Loucy (cell line): Measurements from ENCODE around the gene FBXO36.

Experiments
- CTCF ChIP-seq: fragments of 200-600 bp; sonication (generic); conservative IDR thresholded peaks from 2 replicates; pipeline ENCODE4 v1.5.1; 2014; ENCODE audit warnings: mild to moderate bottlenecking, antibody characterized with exemption, low read length
- EZH2phosphoT487 ChIP-seq: fragments of 200-600 bp; IDR thresholded peaks from 2 replicates; pipeline ENCODE4 v1.6.1; 2018; ENCODE audit warnings: antibody characterized with exemption, mild to moderate bottlenecking, moderate library complexity, borderline replicate concordance

GRCh38 chr2:229974266-229974665 lies 52.0 kb downstream of the FBXO36 start:
- TF ChIP-seq CTCF (no peak; the same call in 1 of the 2 replicates), EZH2phosphoT487 (no peak)
